K562 (cell line): ENCODE measurements around the gene CST1. TPM values are rescaled to one million over a fixed set of nuclear protein-coding genes. Genes with fewer than 3 reads are reported as not detected.

ENCODE experiments used
- ATAC-seq: fragments of 200-7000 bp; cut with Tn5 transposase; 3 replicates; pipeline ENCODE4 v1.9.1; 2020; ENCODE audit warnings: moderate library complexity
- BruUV-seq: library from RNA; stranded (reverse); fragments of 400-500 nt; replicated peaks from 2 replicates; lab custom pipeline; 2021; lab: Mats Ljungman, UMichigan
- CTCF ChIA-PET: fragments of 300-600 bp; formaldehyde crosslinking; extraction: SDS; loops from one replicate; lab custom pipeline; 2021; ENCODE audit warnings: low intra/inter-chr PET ratio; lab: Yijun Ruan, JAX
- POLR2A ChIA-PET: fragments of 300-600, 350-650 bp; sonication (Branson Sonifier 250); formaldehyde crosslinking; extraction: SDS; loops from one replicate; lab custom pipeline; 2021; ENCODE audit warnings: antibody characterized with exemption, inconsistent platforms; lab: Yijun Ruan, JAX
- DNase-seq, 4 experiments: peaks; one replicate each; pipeline versions ENCODE4 v3.0.0 to v3.0.0-alpha.2; 2011 to 2018; ENCODE audit warnings: low spot score in 3 of 4, mixed read lengths in 3 of 4; ENCODE audit errors: extremely low read depth in 1 of 4
- FAIRE-seq: peaks from 2 replicates; lab custom pipeline; 2011; peaks lifted over from hg19 to GRCh38; lab: Jason Lieb, UNC
- H2AFZ ChIP-seq: 2 replicates; pipeline ENCODE4 v1.6.0; 2011; ENCODE audit warnings: low read depth, low read length, control low read depth, inconsistent platforms
- H3K27ac ChIP-seq: fragments of 200-600 bp; 3 replicates; pipeline ENCODE4 v1.8.0; 2011; ENCODE audit warnings: low read depth, mild to moderate bottlenecking, control low read depth, inconsistent platforms, low read length, moderate library complexity, mixed read lengths; ENCODE audit errors: extremely low read depth
- H3K27me3 ChIP-seq, 2 experiments: fragments of 300-600 bp in 1 of 2; 2 replicates in 1 of 2; 3 replicates in 1 of 2; pipeline versions ENCODE4 v1.6.0 to v1.8.0; 2011; ENCODE audit warnings: inconsistent platforms in 2 of 2, low read length in 2 of 2, mild to moderate bottlenecking in 1 of 2, mixed read lengths in 1 of 2, moderate library complexity in 1 of 2; ENCODE audit not compliant: control insufficient read depth in 2 of 2, insufficient read depth in 2 of 2
- H3K36me3 ChIP-seq: fragments of 300-600 bp; 3 replicates; pipeline ENCODE4 v1.8.0; 2011; ENCODE audit warnings: mild to moderate bottlenecking, low read length, inconsistent platforms; ENCODE audit not compliant: control insufficient read depth, insufficient read depth
- H3K4me1 ChIP-seq, 2 experiments: fragments of 200-600 bp in 1 of 2; replicated peaks in 1 of 2; 2 replicates in 1 of 2; 3 replicates in 1 of 2; pipeline versions ENCODE4 v1.5.1 to v1.8.0; 2011; ENCODE audit warnings: inconsistent platforms in 2 of 2, low read length in 2 of 2, mild to moderate bottlenecking in 1 of 2, mixed read lengths in 1 of 2, moderate library complexity in 1 of 2; ENCODE audit not compliant: control insufficient read depth in 2 of 2, insufficient read depth in 2 of 2
- H3K4me2 ChIP-seq: 2 replicates; pipeline ENCODE4 v1.6.1; 2011; ENCODE audit warnings: low read length, control low read depth, inconsistent platforms, mixed read lengths; ENCODE audit not compliant: insufficient read depth
- H3K4me3 ChIP-seq: fragments of 200-600 bp; sonication (generic), shearing (Covaris generic); 2 replicates; pipeline ENCODE4 v1.5.1; 2016; ENCODE audit warnings: control low read depth, inconsistent platforms
- H3K79me2 ChIP-seq: fragments of 200-600 bp; 3 replicates; pipeline ENCODE4 v1.8.0; 2011; ENCODE audit warnings: low read length, inconsistent platforms; ENCODE audit not compliant: control insufficient read depth, insufficient read depth
- H3K9ac ChIP-seq, 2 experiments: 2 replicates each; pipeline versions ENCODE4 v1.6.0 to v1.6.1; 2011; ENCODE audit warnings: low read depth in 2 of 2, low read length in 2 of 2, control low read depth in 1 of 2, inconsistent platforms in 1 of 2, mild to moderate bottlenecking in 1 of 2, mixed read lengths in 1 of 2; ENCODE audit not compliant: insufficient read depth in 1 of 2
- H3K9me1 ChIP-seq: one replicate; pipeline ENCODE4 v1.6.0; 2011; ENCODE audit warnings: inconsistent platforms, mild to moderate bottlenecking, low read length, moderate library complexity; ENCODE audit not compliant: control insufficient read depth, insufficient read depth
- H3K9me3 ChIP-seq: replicated peaks from 2 replicates; pipeline ENCODE4 v1.5.1; 2011; ENCODE audit warnings: low read depth, low read length, inconsistent platforms; ENCODE audit not compliant: control insufficient read depth, insufficient read depth
- H4K20me1 ChIP-seq: replicated peaks from 2 replicates; pipeline ENCODE4 v1.6.1; 2011; ENCODE audit warnings: low read length, inconsistent platforms, mixed read lengths; ENCODE audit not compliant: control insufficient read depth, insufficient read depth
- ADNP ChIP-seq: fragments of 200-800 bp; sonication (Bioruptor generic); IDR thresholded peaks from 2 replicates; pipeline ENCODE4 v1.6.1; 2016; ENCODE audit warnings: missing genetic modification characterization, missing compliant biosample characterization
- ATF7 ChIP-seq: fragments of 450-650 bp; IDR thresholded peaks from 2 replicates; pipeline ENCODE4 v1.7.1; 2014; ENCODE audit warnings: mild to moderate bottlenecking, moderate library complexity
- BHLHE40 ChIP-seq: IDR thresholded peaks from 2 replicates; pipeline ENCODE4 v1.6.1; 2011; ENCODE audit warnings: low read length, improper control_type of control experiment
- CBFA2T2 ChIP-seq: fragments of 450-650 bp; conservative IDR thresholded peaks from 2 replicates; pipeline ENCODE4 v1.6.1; 2017; ENCODE audit warnings: mild to moderate bottlenecking
- CREB3L1 ChIP-seq: fragments of 450-650 bp; IDR thresholded peaks from 2 replicates; pipeline ENCODE4 v1.6.1; 2014; ENCODE audit warnings: low read depth, mild to moderate bottlenecking, moderate library complexity, borderline replicate concordance
- IFI16 ChIP-seq: fragments of 250-450 bp; sonication (Bioruptor Pico); IDR thresholded peaks from 2 replicates; pipeline ENCODE4 v2.1.2; 2022; ENCODE audit warnings: mild to moderate bottlenecking, inconsistent platforms
- MITF ChIP-seq: IDR thresholded peaks from 2 replicates; pipeline ENCODE4 v1.6.1; 2014; ENCODE audit warnings: antibody characterized with exemption
- PURB ChIP-seq: sonication (generic); formaldehyde crosslinking; IDR thresholded peaks from 2 replicates; pipeline ENCODE4 v1.9.0; 2021; ENCODE audit warnings: low read depth, mild to moderate bottlenecking, missing genetic modification reagents
- RBM14 ChIP-seq: fragments of 200-400 bp; formaldehyde crosslinking; IDR thresholded peaks from 2 replicates; pipeline ENCODE4 v1.6.1; 2018; ENCODE audit warnings: low read depth, mild to moderate bottlenecking, low read length, moderate library complexity, borderline replicate concordance; ENCODE audit not compliant: insufficient read depth
- RCOR1 ChIP-seq, 2 experiments: IDR thresholded peaks; 2 replicates each; pipeline ENCODE4 v1.6.1; 2012; ENCODE audit warnings: low read depth in 2 of 2, low read length in 2 of 2, borderline replicate concordance in 1 of 2, improper control_type of control experiment in 1 of 2
- RREB1 ChIP-seq: fragments of 250-450 bp; sonication (Bioruptor Pico); IDR thresholded peaks from 2 replicates; pipeline ENCODE4 v1.4.0; 2020
- TBL1XR1 ChIP-seq, 2 experiments: IDR thresholded peaks; 2 replicates each; pipeline ENCODE4 v1.6.1; 2012; ENCODE audit warnings: improper control_type of control experiment in 2 of 2, low read length in 2 of 2, mild to moderate bottlenecking in 1 of 2
- TCF7L2 ChIP-seq: fragments of 150-350 bp; IDR thresholded peaks from 2 replicates; pipeline ENCODE4 v1.6.1; 2016; ENCODE audit warnings: low read depth, mild to moderate bottlenecking, low read length, moderate library complexity
- XRCC3 ChIP-seq: fragments of 450-650 bp; IDR thresholded peaks from 2 replicates; pipeline ENCODE4 v1.6.1; 2017; ENCODE audit warnings: mild to moderate bottlenecking, moderate library complexity
- WGBS: fragments of 100-300 bp; shearing (Covaris generic); methylation state at CpG from one replicate; pipeline ENCODE4 v1.1.6; 2016; ENCODE audit warnings: low coverage, mixed read lengths; ENCODE audit not compliant: insufficient coverage; ENCODE audit errors: missing lambda C conversion rate; 5-methylcytosine and 5-hydroxymethylcytosine counted together
- in situ Hi-C: fragments of 300-500 bp; cut with MboI; formaldehyde crosslinking; loops from 4 replicates; pipeline ENCODE4 v1.15.0; 2018; ENCODE audit warnings: inconsistent platforms, mixed read lengths
- intact Hi-C: fragments of 100-400 bp; cut with micrococcal nuclease; formaldehyde crosslinking; loops from 2 replicates; pipeline ENCODE4 v1.14.2; 2022
- polyA plus RNA-seq, 8 experiments: library from polyadenylated mRNA; depleted of rRNA in 4 of 8; stranded (reverse) in 5 of 8; unstranded in 3 of 8; fragments of >200 nt; fragmentation: Nextera tagmentation in 2 of 8; fragmentation: Illumina TruSeq in 1 of 8; extraction: Ambion mirVana in 2 of 8; extraction: Trizol in 1 of 8; gene quantifications; 2 replicates each; pipeline versions ENCODE4 v1.2.1 to v1.2.3, GENCODE V29; 2011 to 2014; ENCODE audit warnings: inconsistent platforms in 1 of 8, missing spikeins in 1 of 8
- total RNA-seq, 7 experiments: library from RNA; depleted of rRNA in 6 of 7; stranded (reverse); fragments of >200 nt in 6 of 7; fragmentation: Illumina TruSeq in 2 of 7; extraction: Trizol in 2 of 7; gene quantifications; 2 replicates each; pipeline versions ENCODE4 v1.2.1 to v1.2.3, GENCODE V29; 2011 to 2021; ENCODE audit warnings: low replicate concordance in 1 of 7

CST1 gene
- total and polyA plus RNA-seq, 9 of the 15 experiments (the other 6 are each of a cell fraction or from before 2014, with no cell fraction given) = not detected

GRCh38 chr20:23752481-23753193 lies 1.9 kb upstream of the CST1 start:
- POLR2A ChIA-PET = no interaction called here
- Histone ChIP-seq H3K79me2 (no peaks in the 10 kb centered on the region), H3K9me1 (no peaks in the 10 kb centered on the region), H3K27me3 (no peaks in the 10 kb centered on the region), H4K20me1 (no peaks in the 10 kb centered on the region), H2AFZ (no peak overlapping the region), H3K9me3 (no peaks in the 10 kb centered on the region), H3K9ac (no peak overlapping the region), H3K4me2 (no peak overlapping the region), H3K36me3 (no peaks in the 10 kb centered on the region), H3K4me3 (no peak overlapping the region), H3K27ac (no peak overlapping the region), H3K4me1 (no peaks in the 10 kb centered on the region)
- ATAC-seq = no peak
- no peak for FAIRE-seq
- in situ Hi-C loops (no loop called here), intact Hi-C loops (no loop called here)
- no peak for DNase-seq
- CTCF ChIA-PET = no interaction called here
- WGBS = 0% methylated on average over 10 of the region's 11 CpGs
- no TSS peak for BruUV-seq
- no peak for TF ChIP-seq XRCC3
- no peak for TF ChIP-seq PURB (CRISPR knock-in tag)
- TF ChIP-seq RREB1 (CRISPR knock-in tag) = no peak
- TF ChIP-seq IFI16 = no peak
- no peak for TF ChIP-seq CBFA2T2
- no peak for TF ChIP-seq ADNP
- TF ChIP-seq CREB3L1 = no peak
- TF ChIP-seq RBM14 = no peak
- TF ChIP-seq ATF7 = no peak
- TF ChIP-seq TBL1XR1 (IDR thresholded peaks at IDR 0.05; ENCODE audit: low read length in 2 of 2) = no peak
- TF ChIP-seq MITF = no peak
- TF ChIP-seq BHLHE40 = no peak
- no peak for TF ChIP-seq TCF7L2
- no peak for TF ChIP-seq RCOR1 (IDR thresholded peaks at IDR 0.05; ENCODE audit: borderline replicate concordance in 1 of 2, low read depth in 2 of 2, low read length in 2 of 2)
